Measurements from ENCODE around the gene SLC35B3. TPM values are rescaled to one million over a fixed set of nuclear protein-coding genes. Genes with fewer than 3 reads are reported as not detected.
"Not testable (repeated sequence)": the region's sequence is repeated elsewhere in the genome, so short reads cannot be mapped to it uniquely, and the experiment has no call there.

Gene SLC35B3
- total RNA-seq, 4 donors from 2014 or later: 8.1 to 9.6 (median 8.8) TPM

DNA sequence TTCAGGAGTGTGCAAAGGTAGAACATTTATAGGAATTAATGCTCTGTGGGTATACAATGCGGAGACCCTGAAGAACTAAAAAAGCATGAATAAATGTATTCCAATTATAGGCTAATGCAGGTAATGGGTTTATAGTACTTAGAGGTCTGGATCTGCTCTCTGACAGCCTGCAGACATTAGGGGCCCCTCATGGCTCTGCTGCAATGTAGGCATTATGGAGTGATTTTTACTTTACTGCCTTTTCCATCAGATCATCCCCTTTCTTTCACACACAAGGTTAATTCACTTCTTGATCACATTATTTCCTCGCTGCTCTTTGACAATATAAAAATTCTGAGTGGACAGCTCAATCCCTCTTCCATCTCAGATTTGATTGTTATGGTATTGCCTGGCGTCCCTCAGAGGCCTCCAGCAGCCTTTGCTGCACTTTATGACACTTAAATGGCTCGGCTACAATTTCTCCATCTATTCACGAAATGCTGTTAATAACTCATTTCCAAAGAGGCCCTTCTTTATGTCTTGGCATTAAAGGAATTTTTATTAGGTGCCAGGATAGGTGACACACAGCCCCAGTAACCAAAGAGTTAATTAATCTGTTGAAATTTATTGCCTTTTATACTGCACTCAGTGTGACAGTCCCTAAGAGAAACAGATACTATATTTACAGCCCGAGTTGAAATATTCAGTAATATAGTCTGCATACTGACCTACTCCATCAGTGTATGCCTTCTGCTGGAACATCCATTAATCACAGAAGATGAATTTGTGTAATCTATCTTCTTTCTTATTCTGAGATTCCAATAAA, 33.4 kb upstream of the SLC35B3 start:
- no peaks in the 10 kb centered on the region for H3K9me3 ChIP-seq
- TF ChIP-seq POLR2A (IDR thresholded peaks at IDR 0.05) (no peak), EP300 (IDR thresholded peaks at IDR 0.05) (no peak), POLR2AphosphoS5 (IDR thresholded peaks at IDR 0.05) (no peak)
- TF ChIP-seq, protein P1, sequence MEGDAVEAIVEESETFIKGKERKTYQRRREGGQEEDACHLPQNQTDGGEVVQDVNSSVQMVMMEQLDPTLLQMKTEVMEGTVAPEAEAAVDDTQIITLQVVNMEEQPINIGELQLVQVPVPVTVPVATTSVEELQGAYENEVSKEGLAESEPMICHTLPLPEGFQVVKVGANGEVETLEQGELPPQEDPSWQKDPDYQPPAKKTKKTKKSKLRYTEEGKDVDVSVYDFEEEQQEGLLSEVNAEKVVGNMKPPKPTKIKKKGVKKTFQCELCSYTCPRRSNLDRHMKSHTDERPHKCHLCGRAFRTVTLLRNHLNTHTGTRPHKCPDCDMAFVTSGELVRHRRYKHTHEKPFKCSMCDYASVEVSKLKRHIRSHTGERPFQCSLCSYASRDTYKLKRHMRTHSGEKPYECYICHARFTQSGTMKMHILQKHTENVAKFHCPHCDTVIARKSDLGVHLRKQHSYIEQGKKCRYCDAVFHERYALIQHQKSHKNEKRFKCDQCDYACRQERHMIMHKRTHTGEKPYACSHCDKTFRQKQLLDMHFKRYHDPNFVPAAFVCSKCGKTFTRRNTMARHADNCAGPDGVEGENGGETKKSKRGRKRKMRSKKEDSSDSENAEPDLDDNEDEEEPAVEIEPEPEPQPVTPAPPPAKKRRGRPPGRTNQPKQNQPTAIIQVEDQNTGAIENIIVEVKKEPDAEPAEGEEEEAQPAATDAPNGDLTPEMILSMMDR (IDR thresholded peaks at IDR 0.05): no peak
- no peak overlapping the region for H3K4me3 ChIP-seq
- no peaks in the 10 kb centered on the region for H3K27me3 ChIP-seq
- H3K27ac ChIP-seq: no peak overlapping the region
- H3K4me1 ChIP-seq: no peaks in the 10 kb centered on the region
- H3K36me3 ChIP-seq: no peaks in the 10 kb centered on the region
- WGBS: 73% methylated on average over 6 of the region's 6 CpGs
- no peak for DNase-seq (ENCODE audit: low spot score in 2 of 2)

DNA sequence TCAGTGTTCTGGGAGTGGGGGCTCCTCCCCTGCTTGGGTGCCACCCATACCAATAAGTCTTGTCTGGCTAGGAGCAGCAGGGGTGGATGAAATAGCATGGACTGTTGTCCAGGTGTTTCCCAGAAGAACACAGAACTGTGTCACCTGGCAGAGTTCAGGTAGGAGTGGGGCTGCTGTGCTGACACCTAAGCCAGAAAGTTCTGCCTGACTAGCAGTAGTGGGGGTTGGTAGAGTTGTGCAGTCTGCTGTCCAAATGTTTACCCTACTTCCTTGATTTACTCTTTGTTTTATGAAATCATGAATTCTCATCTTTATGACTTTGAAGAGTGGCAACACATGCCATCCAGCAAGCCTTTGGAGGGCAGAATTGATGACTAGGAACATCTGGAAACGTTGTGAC, 27.3 kb upstream of the SLC35B3 start:
- Histone ChIP-seq H3K36me3 (no peaks in the 10 kb centered on the region), H3K27me3 (no peaks in the 10 kb centered on the region), H3K27ac (no peak overlapping the region), H3K4me1 (no peaks in the 10 kb centered on the region), H3K9me3 (no peaks in the 10 kb centered on the region), H3K4me3 (no peak overlapping the region)
- WGBS: 62% methylated on average over 1 of the region's 1 CpG
- TF ChIP-seq POLR2AphosphoS5 (IDR thresholded peaks at IDR 0.05) (no peak), EP300 (IDR thresholded peaks at IDR 0.05) (no peak), POLR2A (IDR thresholded peaks at IDR 0.05) (no peak)
- TF ChIP-seq, protein P1 (IDR thresholded peaks at IDR 0.05): no peak
- DNase-seq (ENCODE audit: low spot score in 2 of 2): no peak

DNA sequence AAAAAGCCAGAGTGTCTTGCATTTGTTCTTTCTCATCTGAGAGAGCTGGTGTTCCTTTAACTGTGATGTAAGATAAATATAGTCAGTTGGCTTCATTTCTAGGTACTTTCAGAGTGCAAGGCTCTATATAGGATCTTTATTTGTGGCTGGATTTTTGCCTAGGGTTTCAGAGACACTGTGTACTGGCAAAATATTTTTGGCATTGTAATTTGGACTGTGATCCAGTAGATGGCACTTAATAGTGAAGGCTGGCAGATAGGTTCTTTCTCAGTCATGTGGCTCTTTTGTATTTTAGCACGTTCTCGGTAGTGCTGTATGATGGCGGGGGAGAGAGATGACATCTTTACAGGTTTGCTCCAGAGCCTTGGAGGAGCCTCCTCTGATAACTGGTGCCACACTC, 26.8 kb upstream of the SLC35B3 start:
- H3K27me3 ChIP-seq: no peaks in the 10 kb centered on the region
- H3K36me3 ChIP-seq: no peaks in the 10 kb centered on the region
- 95% methylated on average over 3 of the region's 3 CpGs for WGBS
- no peak overlapping the region for H3K27ac ChIP-seq
- H3K9me3 ChIP-seq: no peaks in the 10 kb centered on the region
- H3K4me3 ChIP-seq: no peak overlapping the region
- no peaks in the 10 kb centered on the region for H3K4me1 ChIP-seq
- no peak for DNase-seq (ENCODE audit: low spot score in 2 of 2)
- TF ChIP-seq POLR2A (IDR thresholded peaks at IDR 0.05) (no peak), EP300 (IDR thresholded peaks at IDR 0.05) (no peak), POLR2AphosphoS5 (IDR thresholded peaks at IDR 0.05) (no peak)
- TF ChIP-seq, protein P1 (IDR thresholded peaks at IDR 0.05): no peak

DNA sequence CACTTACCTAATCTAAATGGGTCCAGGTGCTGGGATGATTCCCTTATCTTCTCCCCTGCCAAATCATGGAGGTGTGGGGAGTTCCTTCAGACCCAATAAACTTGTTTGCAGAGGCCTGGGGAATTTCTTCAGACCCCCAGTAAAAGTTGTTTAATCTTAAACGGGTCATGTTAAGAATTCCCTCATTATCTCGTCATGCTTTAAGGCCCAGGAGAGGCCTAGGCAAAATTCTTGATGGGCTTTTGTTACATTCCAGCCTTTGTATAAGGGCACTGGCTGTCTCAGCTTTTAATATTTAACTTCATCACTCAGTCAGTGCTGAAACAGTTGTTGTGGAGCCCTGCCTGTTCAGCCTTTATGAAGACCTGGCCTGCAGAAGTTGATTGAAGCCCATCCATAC, 11.0 kb upstream of the SLC35B3 start:
- Histone ChIP-seq H3K27me3 (no peaks in the 10 kb centered on the region), H3K9me3 (no peaks in the 10 kb centered on the region), H3K36me3 (no peaks in the 10 kb centered on the region), H3K27ac (no peak overlapping the region), H3K4me3 (no peak overlapping the region), H3K4me1 (no peaks in the 10 kb centered on the region)
- DNase-seq (ENCODE audit: low spot score in 2 of 2): no peak
- TF ChIP-seq POLR2A (IDR thresholded peaks at IDR 0.05) (no peak), EP300 (IDR thresholded peaks at IDR 0.05) (no peak), POLR2AphosphoS5 (IDR thresholded peaks at IDR 0.05) (no peak)
- TF ChIP-seq, protein P1 (IDR thresholded peaks at IDR 0.05): no peak
- 78% methylated on average over 2 of the region's 2 CpGs for WGBS

DNA sequence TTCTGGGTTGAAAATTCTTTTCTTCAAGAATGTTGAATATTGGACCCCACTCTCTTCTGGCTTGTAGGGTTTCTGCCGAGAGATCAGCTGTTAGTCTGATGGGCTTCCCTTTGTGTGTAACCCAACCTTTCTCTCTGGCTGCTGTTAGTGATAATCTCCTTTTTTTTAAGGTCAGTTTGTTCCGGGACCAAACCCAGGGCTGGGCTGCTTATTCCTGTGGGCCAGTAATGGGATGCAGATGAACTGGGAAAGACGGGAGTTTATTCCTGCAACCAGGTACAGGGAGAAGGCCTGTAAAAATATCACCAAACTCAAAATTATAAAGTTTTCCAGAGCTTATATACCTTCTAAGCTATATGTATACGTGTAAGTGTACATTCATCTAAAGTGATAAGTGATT, 10.6 kb upstream of the SLC35B3 start:
- H3K27ac ChIP-seq: not testable (repeated sequence)
- WGBS: 71% methylated on average over 4 of the region's 4 CpGs

More for the DNA sequence above, 10.6 kb upstream of the SLC35B3 start:
- not testable (repeated sequence) for DNase-seq (ENCODE audit: low spot score in 2 of 2); H3K36me3 ChIP-seq; H3K9me3 ChIP-seq; H3K27me3 ChIP-seq; H3K4me1 ChIP-seq; H3K4me3 ChIP-seq

All from suprapubic skin (tissue), 4 donors.